NCI-H1930 (cell line): ENCODE data around the gene DCX.

Experiments used
- DNase-seq, 2 experiments: peaks; one replicate each; lab custom pipeline; 2025; lab: John Stamatoyannopoulos, UW

The DCX gene

DNA sequence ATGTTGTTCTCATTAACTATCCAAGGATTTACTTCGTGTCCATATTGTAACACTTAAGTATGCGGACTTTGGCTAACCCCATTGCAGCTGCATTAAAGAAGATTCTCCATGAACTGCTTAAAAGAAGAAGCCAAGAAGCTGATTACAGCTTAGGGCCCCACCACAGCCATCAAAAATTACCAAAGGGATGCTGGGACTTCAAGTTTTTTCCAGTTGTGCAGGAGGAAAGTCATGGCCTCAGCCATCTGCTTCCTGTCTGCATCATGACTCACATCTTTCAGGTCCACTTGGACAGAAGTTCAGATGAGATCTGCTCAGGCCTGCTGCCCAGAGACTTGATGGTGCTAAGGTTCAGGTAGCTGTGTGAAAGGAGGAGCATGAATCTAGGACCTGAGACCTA, 102.9 kb downstream of the DCX start:
- DNase-seq = no peak

DNA sequence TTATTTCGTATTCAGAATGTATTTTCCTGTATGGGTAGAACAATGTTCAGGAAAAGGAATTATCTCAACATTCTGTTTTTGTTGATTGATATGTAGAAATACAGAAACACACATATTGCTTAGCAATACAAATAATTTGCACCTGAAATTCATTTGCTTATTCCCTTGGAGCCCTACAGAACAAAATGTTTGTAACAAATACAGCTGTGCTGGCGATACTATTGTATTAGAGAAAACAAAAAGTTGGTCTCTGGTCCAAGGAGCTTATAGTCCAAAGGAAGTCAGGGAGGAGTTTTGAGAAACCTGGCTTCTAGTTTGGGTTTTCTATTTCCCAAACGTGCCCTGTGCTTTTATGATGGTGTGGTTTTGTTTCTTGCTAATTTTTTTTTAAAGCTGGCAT, 104.0 kb downstream of the DCX start:
- no peak for DNase-seq

DNA sequence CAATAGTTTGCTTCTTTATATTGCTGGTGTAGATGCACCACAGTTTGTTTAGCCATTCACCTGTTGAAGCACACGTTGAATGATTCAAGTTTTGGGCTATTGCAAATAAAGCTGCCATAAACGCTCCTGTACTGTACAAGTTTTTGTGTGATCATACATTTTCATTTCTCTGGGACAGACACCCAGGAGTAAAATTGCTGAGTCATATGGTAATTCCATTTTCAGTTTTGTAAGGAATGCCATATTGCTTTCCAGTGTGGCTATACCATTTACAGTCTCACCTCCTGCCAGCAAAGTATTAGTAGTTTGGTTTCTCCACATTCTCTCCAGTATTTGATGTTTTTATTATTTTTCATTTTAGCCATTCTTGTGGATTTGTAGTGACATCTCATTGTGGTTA, 109.7 kb downstream of the DCX start:
- DNase-seq = no peak

DNA sequence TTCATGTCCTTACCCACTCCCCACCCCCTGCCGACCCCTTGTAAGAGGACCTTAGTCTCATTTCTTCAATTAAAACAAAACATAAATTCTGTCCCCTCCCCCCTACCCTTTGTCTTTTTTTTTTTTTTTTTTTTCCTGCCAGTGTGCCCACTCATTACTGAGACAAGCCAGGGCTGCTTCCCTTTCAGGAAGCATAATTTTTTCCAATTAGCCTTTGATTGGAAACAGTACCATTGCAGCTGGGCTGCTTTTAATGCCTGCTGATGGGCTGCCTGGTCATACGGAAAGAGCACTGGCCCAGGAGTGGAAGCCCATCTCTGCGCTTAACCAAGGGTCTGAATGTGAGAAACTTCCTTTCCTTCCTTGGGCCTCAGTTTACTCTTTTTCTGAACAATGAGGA, 123.2 kb downstream of the DCX start:
- DNase-seq = no peak

DNA sequence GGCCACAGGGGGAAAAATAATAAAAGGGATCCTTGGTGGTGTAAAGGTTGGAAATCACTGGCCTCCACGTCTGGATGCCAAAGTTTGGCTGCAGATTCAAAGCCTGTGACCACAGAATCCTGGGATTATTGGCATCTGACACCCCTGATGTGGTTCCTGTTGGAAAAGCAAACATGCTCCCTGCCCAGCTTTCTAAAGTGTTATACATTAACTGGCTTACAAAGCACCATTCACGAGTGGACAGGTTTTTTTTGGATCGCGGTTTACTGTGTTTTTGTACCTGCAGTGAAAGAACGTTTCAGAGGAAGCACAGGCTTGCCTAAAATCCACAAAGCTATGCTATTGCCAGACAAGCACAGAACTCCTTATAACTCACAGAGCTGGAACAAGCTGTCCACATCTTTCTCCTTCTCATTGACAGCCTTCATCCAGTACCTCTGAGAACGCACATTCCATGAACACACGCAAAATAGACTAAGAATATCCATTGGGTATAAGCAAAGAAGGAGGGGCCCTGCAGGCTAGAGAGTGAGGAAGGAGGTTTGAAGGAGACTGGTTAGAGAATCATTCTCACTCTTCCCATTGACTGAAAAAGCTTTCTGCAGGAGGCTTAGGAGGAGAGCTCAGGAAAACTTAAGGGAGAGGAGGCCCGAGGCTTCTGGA, 127.2 kb downstream of the DCX start:
- DNase-seq = no peak

DNA sequence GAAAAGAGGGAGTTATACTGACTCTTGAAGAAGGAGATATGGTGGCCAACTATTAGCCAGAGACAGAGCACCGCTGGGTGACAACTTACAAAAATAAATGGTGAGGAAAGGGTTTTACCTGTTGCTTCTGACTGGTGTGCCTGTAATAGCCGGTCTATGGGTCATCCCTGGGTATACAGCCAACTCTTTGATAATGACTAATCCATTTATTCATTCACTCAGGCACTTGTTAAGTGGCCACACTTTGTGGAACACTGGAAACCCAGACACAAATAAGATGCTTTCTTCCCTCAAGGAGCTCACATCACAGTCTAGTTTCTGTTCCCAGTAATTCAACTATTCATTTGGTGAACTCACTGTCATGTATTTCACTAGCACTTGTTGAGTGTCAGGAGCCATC, 128.5 kb downstream of the DCX start:
- DNase-seq = no peak

DNA sequence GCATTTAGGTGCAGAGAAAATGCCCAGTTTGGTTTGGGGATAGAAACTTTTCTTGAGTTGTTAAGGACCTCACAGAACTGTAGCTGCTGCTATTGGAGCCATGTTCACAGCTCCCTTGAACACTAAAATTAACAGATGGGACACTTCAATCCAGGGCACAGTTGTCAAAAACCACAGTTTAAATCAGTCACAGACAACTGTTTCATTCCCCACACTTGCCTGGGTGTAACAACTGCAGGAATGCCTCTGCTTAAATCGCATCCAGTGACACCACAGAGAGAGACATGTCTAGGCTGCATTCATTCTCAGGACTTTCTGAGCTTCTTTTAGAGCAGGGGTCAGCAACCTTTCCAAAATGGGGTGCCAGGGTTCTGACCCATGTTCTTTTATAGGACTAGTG, 129.0 kb downstream of the DCX start:
- DNase-seq = no peak

DNA sequence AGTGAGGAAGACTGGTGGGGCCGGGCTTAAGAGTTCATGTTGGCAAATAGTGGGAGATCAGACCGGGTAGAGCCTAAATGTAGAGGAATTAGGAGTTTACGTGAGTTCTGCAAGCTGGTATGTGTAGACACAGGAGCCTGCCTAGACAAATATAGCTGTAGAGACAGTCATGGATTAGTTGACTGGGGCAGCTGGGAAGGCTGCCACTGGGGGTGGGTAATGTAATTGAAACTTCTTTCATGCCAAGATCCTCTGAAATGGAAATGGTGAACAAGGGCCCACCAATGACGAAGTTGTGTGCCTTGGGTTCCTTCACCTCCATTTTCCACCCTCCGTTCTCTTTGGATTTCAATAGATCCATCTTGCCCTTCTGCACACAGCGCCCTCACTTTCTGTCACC, 129.9 kb downstream of the DCX start:
- DNase-seq = no peak

DNA sequence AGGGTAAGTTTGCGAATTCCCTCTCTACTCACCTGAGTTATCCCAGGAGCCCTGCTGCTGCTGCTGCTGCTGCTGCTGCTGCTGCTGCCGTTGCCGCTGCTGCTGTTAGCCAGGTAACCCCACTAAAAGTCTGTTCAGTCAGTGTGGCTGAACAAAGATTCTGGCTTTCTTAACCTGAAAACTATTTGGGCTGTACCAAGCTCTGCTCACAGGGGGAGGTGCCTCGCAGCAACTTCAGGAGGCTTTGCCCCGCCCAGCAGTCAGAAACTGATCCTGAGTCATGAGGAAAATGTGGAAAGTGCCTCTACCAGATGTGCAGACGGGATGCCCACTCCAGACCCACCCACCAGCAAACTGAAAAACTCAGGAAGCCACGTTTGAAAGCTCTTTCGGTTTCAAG, 141.7 kb downstream of the DCX start, which contains the start of gene CAPN6:
Gene CAPN6 (minus strand): TSS at position 145 of the 400 bp plus-strand sequence. CDS start 6,547 bp downstream, outside the sequence.
- DNase-seq = no peak

DNA sequence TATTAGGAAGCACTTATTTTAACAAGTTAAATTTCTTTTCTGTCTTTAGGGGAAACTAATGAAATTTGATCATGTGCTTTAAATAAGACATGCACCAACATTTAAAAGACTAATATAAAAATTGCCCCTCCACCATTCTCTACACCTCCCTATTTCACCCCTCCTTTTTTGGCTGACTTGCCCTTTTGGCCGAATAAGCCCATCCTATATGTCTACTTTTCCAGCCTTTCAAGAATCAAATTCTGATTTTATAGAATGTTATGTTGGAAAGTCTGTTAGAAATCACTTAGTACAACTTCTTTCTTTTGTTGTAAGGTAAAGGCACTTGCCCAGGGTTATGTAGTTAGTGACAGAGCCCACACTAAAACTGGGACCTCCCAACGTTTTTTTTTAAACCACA, 143.5 kb downstream of the DCX start:
- no peak for DNase-seq

DNA sequence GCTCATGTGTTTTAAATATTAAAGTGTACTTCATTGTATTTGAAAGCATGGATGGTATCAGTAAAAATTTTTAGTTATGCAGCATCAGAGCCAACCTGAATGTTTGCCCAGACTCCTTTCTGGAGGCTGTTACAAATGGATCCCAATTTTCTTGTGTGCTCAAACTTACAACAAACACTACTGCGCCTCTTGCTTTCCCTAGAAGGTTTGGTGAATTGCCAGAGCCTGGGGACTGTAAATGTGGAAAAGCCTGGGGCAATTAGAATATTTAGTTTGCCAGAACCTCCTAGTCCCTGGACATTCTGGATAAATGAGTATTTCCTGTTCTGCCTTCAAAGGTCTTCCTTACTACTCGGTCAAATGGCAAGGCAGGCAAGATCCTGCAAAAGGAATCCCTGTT, 146.5 kb downstream of the DCX start:
- no peak for DNase-seq

DNA sequence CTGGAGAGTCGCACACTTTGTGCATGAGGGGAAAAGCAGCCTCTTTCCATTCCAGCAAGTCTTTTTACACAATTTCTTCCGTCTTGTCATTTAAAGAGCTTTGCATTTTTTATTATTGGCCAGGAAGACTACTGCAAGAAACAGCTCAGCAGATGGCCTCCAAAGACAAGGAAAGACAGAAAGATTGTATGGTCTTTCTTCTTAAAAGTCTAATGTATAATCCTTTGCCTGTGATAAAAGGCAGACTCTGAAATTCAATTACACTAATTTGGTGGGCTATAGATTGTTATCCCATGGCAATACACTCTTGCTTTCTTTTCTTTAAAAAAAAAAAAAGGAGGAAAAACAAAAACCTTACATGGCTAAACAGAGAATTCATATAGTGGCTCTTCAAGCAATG, 147.6 kb downstream of the DCX start:
- no peak for DNase-seq

DNA sequence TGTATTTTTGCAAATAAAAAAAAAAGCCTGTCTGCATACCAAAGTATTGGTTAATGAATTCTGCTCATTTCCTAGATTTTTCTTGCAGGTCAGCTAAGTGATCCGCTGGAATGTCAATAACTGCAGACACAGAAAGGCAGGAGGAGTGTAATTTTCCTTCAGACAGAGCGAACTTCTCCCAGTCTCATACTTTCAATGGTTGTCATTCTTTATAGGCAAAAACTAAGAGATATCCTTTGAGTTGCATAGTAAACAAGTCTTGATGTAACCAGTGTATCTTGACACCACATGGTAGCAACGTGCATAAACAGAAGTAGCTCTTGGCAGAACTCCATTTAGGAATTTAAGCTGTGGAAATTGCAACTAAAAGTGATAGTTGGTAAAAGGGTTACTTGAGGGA, 149.9 kb downstream of the DCX start:
- DNase-seq = no peak

DNA sequence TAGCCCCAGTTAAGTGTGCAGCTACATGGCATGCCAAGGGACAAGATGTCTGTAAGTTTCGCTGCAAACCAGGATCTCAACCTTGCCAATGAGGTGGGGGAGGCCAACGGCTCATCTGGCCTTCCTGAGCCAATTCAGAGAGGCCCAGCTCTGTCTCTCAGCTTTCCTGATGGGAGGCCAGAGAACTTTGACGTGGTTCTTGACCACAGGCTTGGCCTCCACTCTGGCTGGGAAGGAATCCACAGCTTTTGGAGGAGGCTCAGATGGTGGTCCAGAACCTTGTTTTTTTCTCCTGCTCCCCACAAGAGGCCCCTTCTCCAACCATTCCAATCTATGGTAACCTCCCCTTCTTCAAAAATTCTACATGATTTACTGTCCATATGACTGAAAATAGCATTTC, 151.5 kb downstream of the DCX start:
- no peak for DNase-seq

DNA sequence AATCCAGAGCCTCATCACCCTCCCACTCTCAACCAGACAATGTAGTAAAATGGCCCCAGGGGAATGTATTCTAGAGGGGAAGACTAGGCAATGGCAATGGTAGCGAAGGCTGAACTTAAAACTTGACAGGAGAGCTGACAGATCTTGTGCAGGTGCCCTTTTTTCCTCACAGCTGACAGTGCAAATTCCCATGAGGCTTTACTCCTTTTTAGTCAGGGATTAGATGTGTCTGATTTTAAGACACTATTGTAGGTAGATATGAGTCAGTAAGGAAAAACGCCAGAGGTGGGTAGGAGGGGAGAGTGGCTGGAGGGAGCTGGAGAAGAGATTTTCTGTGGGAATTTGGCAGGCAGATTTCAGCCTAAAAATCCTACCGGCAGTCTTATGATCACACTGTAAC, 152.4 kb downstream of the DCX start:
- no peak for DNase-seq

DNA sequence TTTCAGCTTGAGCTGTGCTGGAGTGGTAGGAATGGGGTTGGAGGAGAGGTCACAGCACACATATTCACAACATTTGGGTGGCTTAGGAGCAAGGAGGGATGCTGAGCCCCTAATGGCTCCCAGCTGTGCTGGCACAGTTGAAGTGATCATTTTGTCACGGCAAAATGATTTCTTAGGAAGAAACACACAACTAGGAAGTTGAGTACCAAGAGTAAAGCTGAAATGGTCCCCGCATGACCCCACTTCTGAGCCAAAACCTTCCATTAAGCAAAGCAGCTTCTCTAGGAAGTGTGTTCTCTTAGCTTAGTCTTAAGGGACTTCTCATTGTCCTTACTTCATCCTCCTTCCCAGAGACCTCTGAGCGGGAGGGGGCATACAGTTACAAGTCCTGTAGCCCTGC, 154.3 kb downstream of the DCX start:
- DNase-seq = no peak

DNA sequence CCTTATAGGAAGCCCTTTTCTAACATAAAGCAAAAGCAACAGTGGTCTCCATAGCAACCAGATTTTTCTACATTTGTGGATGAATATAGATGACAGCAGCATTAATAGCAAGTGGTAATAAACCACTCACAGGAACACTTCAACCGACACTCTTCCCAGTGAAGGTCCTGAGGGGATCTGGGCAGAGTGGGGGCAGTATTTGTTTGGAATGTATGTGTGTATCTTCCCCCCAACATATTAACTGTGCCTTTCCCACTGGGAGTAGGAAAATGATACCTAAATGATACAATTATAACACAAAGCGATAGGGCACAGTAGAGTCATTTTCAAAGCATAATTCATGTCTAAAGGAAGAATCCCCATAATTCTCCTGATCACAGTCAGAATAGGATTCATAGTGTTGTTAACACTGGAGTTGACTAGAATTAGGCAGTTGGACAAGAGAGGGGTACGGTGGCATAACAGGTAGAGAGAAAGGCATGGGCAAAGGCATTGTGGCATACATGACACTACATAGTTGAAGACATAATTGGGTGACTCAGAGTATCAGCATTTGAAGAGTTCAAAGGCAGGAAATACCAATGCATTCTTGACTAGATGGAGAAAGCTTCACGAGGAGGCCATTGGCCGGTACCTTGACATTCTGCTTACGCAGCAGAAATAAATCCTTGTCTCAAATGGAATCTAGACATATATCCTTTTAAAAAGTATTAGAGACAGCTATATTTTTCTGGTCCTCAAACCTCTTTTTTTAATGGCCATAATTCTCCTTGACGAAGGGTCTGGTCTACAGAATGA, 156.9 kb downstream of the DCX start:
- no peak for DNase-seq

DNA sequence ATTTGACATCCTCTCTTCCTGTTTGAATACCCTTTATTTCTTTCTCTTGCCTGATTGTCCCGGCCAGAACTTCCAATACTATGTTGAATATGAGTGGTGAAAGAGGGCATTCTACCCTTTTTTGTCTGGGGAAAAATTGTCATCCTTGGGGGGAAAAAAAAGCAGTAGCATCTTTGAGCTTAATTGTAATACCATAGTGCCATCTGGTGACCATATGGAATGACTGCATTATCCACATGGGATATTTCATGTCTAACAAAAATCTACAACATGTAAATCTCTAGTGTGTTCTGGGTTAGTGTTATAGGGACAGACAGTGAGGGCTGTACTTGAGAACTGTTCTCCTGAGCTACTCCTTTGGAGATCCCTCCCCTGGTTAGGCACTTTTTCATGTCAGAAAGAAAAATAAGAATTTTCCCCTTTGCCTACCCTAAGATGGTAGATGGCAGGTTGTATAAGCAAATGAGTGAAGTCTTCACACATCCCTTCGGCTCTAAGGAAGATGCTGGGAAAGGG, 167.7 kb downstream of the DCX start:
- DNase-seq = no peak
